A673 (cell line): ENCODE data around the gene C4A. TPM values are rescaled to one million over a fixed set of nuclear protein-coding genes. Genes with fewer than 3 reads are reported as not detected.

Source experiments
- BruUV-seq: library from RNA; stranded (reverse); fragments of 400-500 nt; replicated peaks from 2 replicates; lab custom pipeline; 2021; lab: Mats Ljungman, UMichigan
- CTCF ChIA-PET: fragments of 300-600 bp; sonication (Branson Sonifier 250); formaldehyde crosslinking; loops from one replicate; lab custom pipeline; 2022; ENCODE audit warnings: antibody characterized with exemption; lab: Charles Lee
- POLR2A ChIA-PET: fragments of 300-600 bp; sonication (Branson Sonifier 250); formaldehyde crosslinking; loops from one replicate; lab custom pipeline; 2022; ENCODE audit warnings: antibody characterized with exemption; ENCODE audit not compliant: low non-redundant PET; lab: Charles Lee
- DNase-seq: peaks from one replicate; pipeline ENCODE4 v3.0.0-alpha.2; 2015; ENCODE audit warnings: low spot score
- H3K27ac ChIP-seq: fragments of 200-600 bp; sonication (generic); 2 replicates; pipeline ENCODE4 v1.5.1; 2016; ENCODE audit warnings: mixed run types, low read depth, mild to moderate bottlenecking, mixed read lengths, antibody characterized with exemption, low read length; ENCODE audit not compliant: poor library complexity, severe bottlenecking
- H3K27me3 ChIP-seq: fragments of 200-600 bp; sonication (generic); replicated peaks from 2 replicates; pipeline ENCODE4 v1.6.1; 2017; ENCODE audit warnings: mixed run types, low read depth, mild to moderate bottlenecking, mixed read lengths, antibody characterized with exemption, low read length; ENCODE audit not compliant: insufficient read depth, poor library complexity
- H3K36me3 ChIP-seq: fragments of 200-600 bp; sonication (generic); 2 replicates; pipeline ENCODE4 v1.6.1; 2016; ENCODE audit warnings: mixed run types, mild to moderate bottlenecking, mixed read lengths, antibody characterized with exemption, low read length; ENCODE audit not compliant: insufficient read depth, poor library complexity, severe bottlenecking
- H3K4me1 ChIP-seq: fragments of 200-600 bp; sonication (generic); 2 replicates; pipeline ENCODE4 v1.6.1; 2017; ENCODE audit warnings: mixed run types, mild to moderate bottlenecking, mixed read lengths, antibody characterized with exemption, low read length; ENCODE audit not compliant: insufficient read depth, poor library complexity, severe bottlenecking
- H3K4me3 ChIP-seq: fragments of 200-600 bp; sonication (generic); 2 replicates; pipeline ENCODE4 v1.5.1; 2016; ENCODE audit warnings: low read depth, mixed run types, mild to moderate bottlenecking, mixed read lengths, low read length; ENCODE audit not compliant: poor library complexity, severe bottlenecking
- H3K9me3 ChIP-seq: fragments of 200-600 bp; sonication (generic); 2 replicates; pipeline ENCODE4 v1.6.1; 2016; ENCODE audit warnings: mixed run types, low read depth, mild to moderate bottlenecking, mixed read lengths, antibody characterized with exemption, low read length; ENCODE audit not compliant: poor library complexity, severe bottlenecking
- EZH2 ChIP-seq: fragments of 200-600 bp; sonication (generic); IDR thresholded peaks from 2 replicates; pipeline ENCODE4 v1.6.1; 2017; ENCODE audit warnings: borderline replicate concordance, low read depth, mild to moderate bottlenecking, mixed read lengths, antibody characterized with exemption, low read length; ENCODE audit not compliant: poor library complexity, severe bottlenecking
- intact Hi-C: fragments of 100-400 bp; cut with micrococcal nuclease; formaldehyde crosslinking; loops from one replicate; pipeline ENCODE4 v1.10.0; 2022; ENCODE audit not compliant: unreplicated experiment
- total RNA-seq: library from RNA; stranded (reverse); gene quantifications from 2 replicates; pipeline ENCODE4 v1.2.3, GENCODE V29; 2021
- TF ChIP-seq, protein P1 (sequence below): fragments of 300-800, 200-600 bp; sonication (generic); conservative IDR thresholded peaks from 2 replicates; pipeline ENCODE4 v1.5.1; 2017; ENCODE audit warnings: low read depth, mild to moderate bottlenecking, antibody characterized with exemption, low read length, moderate library complexity, mixed read lengths

Gene C4A
- total RNA-seq, 1 experiment from 2014 or later = 4.6 TPM

DNA sequence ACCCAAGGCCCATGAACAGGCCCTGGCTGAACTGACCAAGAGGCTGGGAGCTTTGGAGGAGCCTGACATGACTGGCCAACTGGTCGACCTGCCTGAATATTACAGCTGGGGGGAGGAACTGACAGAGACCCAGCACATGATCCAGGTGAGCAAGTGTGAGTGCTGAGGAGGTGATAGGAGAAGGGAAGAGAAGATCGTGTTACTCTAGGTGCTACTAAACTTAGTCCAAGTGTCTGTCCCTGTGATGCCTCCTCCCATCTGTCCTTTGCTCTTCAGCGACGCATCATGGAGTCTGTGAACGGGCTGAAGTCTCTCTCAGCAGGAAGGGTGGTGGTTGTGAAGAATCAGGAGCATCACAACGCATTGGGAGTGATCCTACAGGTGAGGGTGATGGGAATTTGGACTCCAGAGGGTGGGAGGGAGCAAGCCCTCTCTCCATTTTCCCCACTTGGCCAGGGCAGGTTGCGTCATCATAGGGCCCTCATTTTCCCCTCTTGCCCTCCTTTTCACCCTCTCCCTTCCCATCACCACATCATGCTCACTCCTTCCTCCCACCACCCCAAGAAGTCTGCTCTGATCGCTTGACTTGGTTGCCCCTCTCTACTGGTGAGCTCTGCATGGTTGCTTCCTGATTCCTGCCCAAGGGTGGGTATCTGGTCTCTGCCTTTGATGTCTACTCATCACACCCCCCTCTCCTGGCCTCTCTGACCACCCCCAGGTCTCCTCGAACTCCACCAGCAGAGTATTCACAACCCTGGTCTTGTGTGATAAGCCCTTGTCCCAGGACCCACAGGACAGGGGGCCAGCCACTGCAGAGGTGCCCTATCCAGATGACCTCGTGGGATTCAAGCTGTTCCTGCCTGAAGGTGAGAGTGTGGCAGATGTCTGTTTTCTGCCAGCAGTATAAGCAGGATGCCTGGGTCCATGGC, 14.6 kb upstream of the C4A start:
- CTCF ChIA-PET = no interaction called here

DNA sequence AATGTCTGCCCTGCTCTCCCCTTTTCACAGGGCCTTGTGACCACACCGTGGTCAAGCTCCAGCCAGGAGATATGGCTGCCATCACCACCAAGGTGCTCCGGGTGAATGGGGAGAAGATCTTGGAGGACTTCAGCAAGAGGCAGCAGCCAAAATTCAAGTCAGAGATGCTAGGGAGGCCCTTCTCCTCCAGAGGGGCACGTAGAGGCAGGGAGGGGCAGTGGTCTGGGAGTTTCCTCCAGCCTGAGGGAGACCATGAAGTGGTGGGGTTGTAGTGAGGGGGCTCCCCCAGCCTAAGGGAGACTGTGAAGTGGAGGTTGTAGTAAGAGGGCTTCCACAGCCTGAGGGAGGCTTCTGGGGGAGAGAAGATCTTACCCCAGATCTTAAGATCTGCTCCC, 13.9 kb upstream of the C4A start:
- DNase-seq = no peak
- POLR2A ChIA-PET = no interaction called here
- Histone ChIP-seq H3K27ac (no peak overlapping the region), H3K4me1 (peaks cover 11% of the 10 kb centered on the region), H3K9me3 (no peaks in the 10 kb centered on the region), H3K4me3 (no peak overlapping the region), H3K27me3 (no peaks in the 10 kb centered on the region), H3K36me3 (peaks cover 40% of the 10 kb centered on the region)
- TF ChIP-seq, protein P1, sequence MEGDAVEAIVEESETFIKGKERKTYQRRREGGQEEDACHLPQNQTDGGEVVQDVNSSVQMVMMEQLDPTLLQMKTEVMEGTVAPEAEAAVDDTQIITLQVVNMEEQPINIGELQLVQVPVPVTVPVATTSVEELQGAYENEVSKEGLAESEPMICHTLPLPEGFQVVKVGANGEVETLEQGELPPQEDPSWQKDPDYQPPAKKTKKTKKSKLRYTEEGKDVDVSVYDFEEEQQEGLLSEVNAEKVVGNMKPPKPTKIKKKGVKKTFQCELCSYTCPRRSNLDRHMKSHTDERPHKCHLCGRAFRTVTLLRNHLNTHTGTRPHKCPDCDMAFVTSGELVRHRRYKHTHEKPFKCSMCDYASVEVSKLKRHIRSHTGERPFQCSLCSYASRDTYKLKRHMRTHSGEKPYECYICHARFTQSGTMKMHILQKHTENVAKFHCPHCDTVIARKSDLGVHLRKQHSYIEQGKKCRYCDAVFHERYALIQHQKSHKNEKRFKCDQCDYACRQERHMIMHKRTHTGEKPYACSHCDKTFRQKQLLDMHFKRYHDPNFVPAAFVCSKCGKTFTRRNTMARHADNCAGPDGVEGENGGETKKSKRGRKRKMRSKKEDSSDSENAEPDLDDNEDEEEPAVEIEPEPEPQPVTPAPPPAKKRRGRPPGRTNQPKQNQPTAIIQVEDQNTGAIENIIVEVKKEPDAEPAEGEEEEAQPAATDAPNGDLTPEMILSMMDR = no peak
- no peak for TF ChIP-seq EZH2
- no TSS peak for BruUV-seq
- intact Hi-C loops = no loop called here
- CTCF ChIA-PET = no interaction called here

More for the DNA sequence above, 14.6 kb upstream of the C4A start:
- H3K36me3 ChIP-seq = peaks cover 40% of the 10 kb centered on the region
- H3K4me1 ChIP-seq = peaks cover 9% of the 10 kb centered on the region
- POLR2A ChIA-PET = interaction anchor here (0.6 kb wide), 1 partner anchor 140 kb away, joined by 5 read pairs; the partner anchor contains the start of gene HSPA1B
- no peaks in the 10 kb centered on the region for H3K27me3 ChIP-seq
- no peak overlapping the region for H3K4me3 ChIP-seq
- H3K27ac ChIP-seq = no peak overlapping the region
- BruUV-seq = no TSS peak
- intact Hi-C loops = no loop called here
- no peak for TF ChIP-seq EZH2
- TF ChIP-seq, protein P1 = no peak
- no peak for DNase-seq
- H3K9me3 ChIP-seq = no peaks in the 10 kb centered on the region

DNA sequence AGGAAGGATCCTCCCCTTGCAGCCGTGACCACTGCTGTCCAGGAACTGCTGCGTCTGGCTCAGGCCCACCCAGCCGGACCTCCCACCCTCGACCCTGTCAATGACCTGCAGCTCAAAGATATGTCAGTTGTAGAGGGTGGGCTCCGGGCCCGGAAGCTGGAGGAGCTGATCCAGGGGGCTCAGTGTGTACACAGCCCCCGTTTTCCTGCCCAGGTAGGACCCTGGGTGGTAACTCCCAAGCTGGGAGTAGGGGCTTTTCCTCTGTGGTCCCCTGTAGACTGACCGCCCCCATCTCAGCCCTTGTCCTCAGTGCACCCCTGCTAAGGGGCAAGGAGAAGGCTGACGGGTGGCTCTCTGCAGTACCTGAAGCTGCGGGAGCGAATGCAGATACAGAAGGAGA, 13.5 kb upstream of the C4A start:
- no peaks in the 10 kb centered on the region for H3K27me3 ChIP-seq
- CTCF ChIA-PET = no interaction called here
- intact Hi-C loops = no loop called here
- POLR2A ChIA-PET = no interaction called here
- TF ChIP-seq EZH2 = no peak
- TF ChIP-seq, protein P1 = no peak
- no peak overlapping the region for H3K4me3 ChIP-seq
- H3K4me1 ChIP-seq = peaks cover 15% of the 10 kb centered on the region
- no peak for DNase-seq
- no TSS peak for BruUV-seq
- H3K9me3 ChIP-seq = no peaks in the 10 kb centered on the region
- H3K27ac ChIP-seq = no peak overlapping the region
- peaks cover 40% of the 10 kb centered on the region for H3K36me3 ChIP-seq
